Nucleus accumbens (tissue), 56 donors: Measurements from ENCODE around the gene TRIM74.
"Not testable (repeated sequence)": the region's sequence is repeated elsewhere in the genome, so short reads cannot be mapped to it uniquely, and the experiment has no call there.

ENCODE experiments used
- DNase-seq, 56 donors: peaks; one replicate each; lab custom pipeline; 2025; lab: John Stamatoyannopoulos, UW

Gene TRIM74

DNA sequence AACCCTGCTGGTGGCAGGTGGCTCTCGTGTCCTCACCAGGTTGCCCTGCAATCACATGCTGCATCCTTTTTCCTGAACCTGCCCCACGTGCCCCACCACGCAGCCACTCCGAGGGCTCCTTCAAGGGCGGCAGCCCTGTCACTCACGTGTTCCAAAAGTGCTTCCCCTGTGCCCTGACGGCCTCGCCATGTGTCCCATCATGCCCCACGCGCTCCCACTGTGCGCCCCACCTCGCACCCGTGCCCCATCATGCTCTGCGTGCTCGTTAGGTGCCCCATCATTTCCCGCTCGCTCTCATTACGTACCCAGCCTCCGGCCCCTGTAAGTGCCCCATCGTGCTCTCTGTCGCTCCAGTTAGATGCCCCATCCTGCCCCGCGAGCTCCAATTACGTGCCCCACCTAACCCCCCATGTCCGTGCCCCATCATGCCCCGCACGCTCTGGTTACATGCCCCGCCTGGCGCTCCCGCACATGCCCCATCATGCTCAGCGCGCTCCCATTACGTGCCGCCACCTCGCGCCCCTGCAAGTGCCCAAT is at the start of gene TRIM74:
TRIM74 (minus strand) TSS at position 487 of the 537 bp plus-strand sequence. CDS start 3,309 bp downstream, outside the sequence.
- DNase-seq: not testable (repeated sequence)

DNA sequence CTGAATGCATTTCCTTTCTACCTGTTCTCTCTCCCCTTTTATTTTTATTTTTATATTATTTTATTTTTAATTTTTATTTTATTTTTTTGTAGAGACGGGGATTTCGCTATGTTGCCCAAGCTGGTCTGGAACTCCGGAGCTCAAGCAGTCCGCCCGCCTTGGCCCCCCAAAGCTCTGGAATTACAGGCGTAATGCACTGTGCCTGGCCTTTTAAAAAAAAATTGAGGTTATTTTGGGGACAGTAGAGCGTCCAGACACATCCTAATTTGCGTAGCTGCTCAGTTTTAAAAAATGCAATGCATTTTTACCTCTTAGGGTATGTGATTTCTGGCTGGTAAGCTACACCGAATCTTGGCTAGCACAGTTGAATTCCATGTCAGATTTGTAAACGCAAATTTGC is 37.2 kb upstream of the TRIM74 start:
- DNase-seq: not testable (repeated sequence)

DNA sequence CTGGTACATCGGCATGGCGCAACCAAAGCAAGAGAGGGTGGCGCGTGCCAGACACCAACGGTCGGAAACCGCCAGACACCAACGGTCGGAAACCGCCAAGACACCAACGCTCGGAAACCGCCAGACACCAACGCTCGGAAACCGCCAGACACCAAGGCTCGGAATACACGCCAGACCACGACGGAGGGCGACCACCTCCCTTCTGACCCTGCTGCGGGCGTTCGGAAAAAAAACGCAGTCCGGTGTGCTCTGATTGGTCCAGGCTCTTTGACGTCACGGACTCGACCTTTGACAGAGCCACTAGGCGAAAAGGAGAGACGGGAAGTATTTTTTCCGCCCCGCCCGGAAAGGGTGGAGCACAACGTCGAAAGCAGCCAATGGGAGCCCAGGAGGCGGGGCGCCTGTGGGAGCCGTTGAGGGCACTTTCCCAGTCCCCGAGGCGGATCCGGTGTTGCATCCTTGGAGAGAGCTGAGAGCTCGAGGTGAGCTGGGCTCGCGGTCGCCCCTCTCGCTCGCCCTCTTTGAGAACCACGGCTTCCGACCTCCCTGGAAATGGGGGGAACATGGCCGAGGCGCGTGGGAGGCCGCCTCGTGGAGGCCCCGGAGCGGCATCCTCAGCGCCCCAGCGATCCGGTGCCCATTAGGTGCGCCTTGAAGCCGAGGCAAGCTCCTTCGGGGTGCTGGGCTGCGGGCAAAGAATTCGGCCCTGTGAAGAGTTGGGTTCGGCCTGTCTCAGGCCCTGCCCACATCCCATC is 36.6 kb upstream of the TRIM74 start:
- not testable (repeated sequence) for DNase-seq

DNA sequence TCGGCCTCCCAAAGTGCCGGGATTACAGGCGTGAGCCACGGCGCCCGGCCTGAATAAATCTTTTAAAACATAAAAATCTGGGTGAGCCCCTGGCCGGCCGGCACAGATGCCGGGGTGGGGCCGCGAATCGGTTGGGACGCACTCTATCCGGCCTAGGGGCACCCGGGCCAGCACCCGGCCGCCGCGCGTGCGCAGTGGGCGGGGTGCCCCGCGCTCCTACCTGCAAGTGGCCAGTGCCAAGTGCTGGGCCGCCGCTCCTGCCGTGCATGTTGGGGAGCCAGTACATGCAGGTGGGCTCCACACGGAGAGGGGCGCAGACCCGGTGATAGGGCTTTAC is 36.1 kb upstream of the TRIM74 start:
- DNase-seq: not testable (repeated sequence)

DNA sequence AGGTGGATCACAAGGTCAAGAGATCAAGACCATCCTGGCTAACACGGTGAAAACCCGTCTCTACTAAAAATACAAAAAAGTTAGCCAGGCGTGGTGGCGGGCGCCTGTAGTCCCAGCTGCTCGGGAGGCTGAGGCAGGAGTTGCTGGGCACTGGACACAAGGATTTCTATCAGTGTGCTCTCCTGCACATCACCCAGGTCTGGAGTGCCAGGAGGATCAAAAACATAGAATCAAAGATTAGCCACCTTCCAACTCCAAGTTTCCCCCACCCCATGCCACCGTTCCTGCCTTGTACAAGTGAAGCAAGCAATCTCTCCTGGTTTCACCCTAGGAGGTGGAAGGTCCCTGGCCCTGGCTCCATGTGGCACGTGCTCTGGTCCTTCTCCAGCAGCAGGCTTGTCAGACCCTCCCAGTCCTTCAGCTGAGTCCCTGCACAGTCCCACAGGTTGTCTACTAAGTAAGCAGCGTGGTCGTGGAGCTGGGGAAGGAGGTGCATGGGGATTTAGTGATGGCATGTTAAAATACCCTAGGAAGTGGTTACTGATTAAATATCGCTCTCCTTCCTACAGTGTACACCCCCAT is 28.7 kb upstream of the TRIM74 start:
- DNase-seq: not testable (repeated sequence)

DNA sequence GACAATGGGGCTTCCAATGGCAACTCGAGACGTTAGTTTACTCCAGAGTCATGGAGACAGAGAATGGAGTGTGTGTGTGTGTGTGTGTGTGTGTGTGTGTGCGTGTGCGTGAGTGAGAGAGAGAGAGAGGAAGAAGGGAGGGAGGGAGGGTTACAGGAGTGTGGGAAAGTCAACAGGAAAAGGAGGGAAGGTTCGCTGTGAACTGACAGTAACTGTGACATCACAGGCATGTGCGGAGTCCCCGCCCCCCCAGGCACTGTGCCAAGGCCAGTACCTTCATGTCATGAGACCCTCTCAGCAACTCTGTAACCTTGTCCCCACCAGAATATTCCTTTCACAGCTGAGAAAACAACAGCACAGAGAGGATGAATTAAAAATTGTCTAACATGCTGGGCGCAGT is 28.2 kb upstream of the TRIM74 start:
- DNase-seq: not testable (repeated sequence)

DNA sequence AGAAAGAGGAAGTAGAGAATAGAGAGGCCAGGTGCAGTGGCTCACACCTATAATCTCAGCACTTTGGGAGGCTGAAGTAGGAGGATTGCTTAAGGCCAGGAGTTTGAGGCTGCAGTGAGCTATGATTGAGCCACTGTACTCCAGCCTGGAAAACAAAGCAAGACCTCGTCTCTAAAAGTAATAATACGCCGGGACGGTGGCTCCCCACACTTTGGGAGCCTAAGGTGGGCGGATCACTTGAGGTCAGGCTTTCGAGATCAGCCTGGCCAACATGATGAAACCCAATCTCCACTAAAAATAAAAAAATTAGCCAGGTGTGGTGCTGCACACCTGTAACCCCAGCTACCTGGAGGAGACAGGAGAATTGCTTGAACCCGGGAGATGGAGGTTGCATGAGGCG is 26.2 kb upstream of the TRIM74 start:
- DNase-seq: not testable (repeated sequence)

DNA sequence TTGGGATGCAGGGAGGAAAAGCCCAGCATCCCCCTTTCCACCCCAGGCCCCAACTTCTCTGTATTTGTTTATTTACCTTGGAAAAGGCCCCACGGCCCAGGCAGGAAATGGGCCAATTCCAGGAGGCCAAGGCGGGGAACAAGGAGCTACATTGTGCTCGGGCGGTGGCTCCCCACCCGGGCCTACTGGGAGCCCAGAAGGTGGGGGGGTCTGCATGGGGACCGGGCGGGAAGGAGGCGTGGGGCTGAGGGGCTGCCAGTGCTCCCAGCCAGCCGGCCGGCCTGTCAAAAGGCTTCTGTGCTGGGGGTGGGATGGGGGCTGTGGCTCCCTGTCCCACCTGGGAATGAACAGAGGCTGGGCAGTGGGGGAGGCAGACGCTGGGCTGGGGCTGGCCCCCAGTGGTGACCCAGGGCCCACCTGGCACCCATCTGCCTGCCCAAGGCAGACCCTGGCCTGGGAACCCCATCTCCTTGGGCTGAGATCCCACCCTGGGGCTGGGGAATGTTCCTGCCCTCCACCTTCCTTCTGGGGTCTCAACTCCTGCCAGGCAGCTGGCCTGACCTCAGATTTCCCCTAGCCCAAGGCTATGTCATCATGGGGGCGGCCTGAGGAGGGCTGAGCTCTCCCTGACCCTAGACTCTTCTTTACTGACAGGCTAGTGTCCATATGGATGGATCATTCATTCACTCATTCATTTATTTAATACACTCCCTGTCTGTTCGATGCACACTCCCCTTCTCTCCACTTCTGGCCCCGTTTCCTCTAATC is 21.1 kb upstream of the TRIM74 start:
- DNase-seq: not testable (repeated sequence)

DNA sequence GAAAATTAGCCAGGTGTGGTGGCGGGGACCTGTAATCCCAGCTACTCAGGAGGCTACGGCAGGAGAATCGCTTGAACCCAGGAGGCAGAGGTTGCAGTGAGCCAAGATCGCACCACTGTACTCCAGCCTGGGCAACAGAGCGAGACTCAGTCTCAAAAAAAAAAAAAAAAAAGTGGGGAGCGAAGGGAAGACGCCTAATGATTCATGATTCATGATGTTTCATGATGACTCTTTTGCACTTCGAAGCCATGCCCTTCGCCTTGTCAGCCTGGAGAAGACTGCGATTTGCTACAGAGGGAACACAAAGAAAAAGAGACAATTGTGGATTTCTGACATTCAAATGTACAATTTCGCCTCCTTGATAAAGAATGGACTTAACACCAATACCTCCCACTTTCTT is 12.8 kb upstream of the TRIM74 start:
- DNase-seq: not testable (repeated sequence)

DNA sequence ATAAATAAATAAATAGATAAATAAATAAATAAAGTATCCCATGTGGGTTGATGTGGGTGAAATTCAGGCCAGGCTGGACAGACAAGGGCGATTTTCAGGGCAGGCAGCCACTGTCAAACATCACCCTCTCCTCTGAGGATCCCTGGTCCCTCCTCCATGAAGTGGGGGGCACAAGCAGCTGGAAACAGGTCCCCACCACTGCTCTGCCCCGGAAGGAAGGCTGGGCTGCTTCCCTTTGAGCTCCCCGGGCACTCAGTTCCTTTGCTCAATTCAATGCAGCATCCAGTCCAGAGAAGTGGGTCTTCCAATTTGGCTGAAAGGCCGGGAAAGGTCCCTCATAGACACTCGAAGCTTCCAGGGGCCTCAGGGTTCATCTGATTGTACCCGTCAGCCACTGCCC is 11.1 kb upstream of the TRIM74 start:
- DNase-seq: not testable (repeated sequence)

DNA sequence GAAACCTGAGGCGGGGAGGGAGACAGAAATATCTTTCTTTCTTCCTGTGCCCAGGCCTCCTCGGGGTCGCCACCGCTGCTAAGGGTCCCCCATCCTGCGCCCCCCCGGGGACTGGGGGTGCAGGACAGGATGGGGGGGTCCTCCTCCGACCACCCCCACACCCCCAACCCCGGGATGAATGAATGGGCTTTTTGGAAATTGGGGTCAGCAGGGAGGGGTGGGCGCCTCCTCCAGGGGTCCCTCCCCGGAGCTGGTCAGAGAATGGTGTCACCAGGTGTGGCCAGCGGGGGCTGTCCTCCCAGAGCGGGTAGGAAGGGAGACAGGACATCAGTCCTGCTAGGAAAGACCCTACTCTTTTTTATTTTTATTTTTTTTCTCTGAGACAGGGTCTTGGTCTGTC is 7.2 kb upstream of the TRIM74 start:
- DNase-seq: not testable (repeated sequence)

DNA sequence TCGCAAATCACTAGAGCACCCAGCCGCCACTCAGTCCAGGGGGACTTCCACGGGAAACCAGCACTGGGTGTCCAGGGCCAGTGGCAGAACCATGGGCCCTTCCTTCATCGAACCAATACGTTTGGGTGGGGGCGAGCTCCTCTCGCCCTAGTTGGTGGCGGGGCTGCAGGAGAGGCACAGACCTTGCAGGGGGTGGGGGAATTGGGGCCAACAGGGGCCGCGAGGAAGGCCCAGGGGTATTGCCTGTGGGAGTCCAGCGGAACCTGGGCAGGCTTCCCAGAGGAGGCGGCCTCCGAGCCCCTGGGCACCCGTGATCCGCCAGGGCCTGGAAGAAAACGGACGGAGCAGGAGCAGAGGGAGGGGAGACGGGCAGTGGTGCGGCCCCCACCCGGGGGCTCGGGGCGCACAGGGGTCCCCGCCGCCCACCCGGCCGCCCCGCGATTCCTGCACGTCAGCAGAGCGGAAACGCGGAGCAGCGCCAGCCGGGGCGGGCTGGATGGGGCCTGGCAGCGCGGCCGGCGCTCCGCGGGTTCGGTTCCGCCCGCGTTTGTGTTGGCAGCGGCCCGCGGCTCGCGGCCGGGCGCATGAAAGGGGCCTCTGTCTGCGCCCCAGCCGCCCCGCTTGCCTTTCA is 6.5 kb upstream of the TRIM74 start:
- not testable (repeated sequence) for DNase-seq

DNA sequence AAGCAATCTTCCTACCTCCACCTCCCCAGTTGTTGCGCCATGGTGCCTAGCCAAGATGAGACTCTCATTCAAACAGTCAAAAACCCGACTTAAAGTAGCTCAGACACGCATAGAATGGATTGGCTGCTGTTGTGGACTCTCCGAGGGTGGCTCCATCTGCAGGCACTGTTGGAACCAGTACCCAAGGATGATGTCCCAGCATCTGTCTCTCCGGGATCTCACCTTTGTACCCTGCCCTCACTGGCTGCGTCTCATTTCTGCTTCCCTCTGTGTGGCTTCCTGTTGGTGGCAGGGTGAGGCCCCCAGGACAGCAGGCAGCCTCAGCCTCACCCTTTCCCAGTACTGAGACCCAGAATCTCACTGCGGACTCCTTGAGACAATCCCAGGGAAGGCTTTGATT is 5.5 kb upstream of the TRIM74 start:
- not testable (repeated sequence) for DNase-seq

DNA sequence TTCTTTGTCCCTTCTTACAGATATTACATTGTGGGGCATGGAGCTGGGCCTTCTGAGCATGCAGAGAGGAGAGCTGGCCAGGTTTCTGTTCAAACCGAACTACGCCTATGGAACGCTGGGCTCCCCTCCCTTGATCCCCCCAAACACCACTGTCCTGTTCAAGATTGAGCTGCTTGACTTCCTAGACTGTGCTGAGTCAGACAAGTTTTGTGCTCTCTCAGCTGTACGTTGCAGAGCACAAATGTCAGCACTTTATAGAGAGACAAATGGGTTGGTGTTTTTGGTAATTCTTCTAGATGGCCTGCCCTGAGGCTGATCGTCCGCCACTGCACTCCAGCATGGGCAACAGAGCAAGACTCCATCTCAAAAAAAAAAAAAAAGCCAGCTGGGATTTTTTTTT is 2.2 kb upstream of the TRIM74 start:
- not testable (repeated sequence) for DNase-seq

DNA sequence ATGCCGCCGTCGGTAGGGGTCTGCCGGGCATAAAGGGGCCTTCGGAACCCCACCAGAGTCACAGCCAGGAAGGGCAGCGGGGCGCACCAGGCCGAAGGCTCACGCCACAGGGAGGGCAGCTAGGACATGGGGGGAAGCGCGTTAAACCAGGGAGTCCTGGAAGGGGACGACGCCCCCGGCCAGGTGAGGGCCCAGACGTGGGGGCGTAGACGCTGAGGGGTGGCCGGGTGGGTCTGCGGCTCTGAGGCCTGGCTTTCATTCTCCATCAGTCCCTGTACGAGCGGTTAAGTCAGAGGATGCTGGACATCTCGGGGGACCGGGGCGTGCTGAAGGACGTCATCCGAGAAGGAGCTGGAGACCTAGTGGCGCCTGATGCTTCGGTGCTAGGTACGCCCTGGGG is 422 bp upstream of the TRIM74 start:
- not testable (repeated sequence) for DNase-seq

DNA sequence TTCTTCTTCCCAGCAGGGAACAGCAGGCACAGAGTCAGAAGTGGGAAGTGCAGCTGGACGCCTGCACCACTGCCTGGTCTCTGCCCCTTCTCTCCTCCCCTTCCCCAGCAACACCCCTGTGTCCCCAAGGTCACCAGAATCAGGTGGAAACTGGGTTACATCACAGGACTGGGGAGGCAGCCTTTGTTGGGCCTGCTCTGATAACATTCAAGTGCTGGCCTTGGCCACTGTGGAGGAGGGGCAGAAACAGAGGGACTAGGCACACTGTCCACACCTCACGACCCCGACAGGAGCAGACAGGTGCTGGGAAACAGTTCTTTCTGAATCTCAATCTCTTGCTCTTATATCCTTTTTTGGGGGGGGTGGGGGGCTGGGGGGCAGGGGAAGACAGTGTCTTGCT is 2.4 kb downstream of the TRIM74 start:
- not testable (repeated sequence) for DNase-seq

DNA sequence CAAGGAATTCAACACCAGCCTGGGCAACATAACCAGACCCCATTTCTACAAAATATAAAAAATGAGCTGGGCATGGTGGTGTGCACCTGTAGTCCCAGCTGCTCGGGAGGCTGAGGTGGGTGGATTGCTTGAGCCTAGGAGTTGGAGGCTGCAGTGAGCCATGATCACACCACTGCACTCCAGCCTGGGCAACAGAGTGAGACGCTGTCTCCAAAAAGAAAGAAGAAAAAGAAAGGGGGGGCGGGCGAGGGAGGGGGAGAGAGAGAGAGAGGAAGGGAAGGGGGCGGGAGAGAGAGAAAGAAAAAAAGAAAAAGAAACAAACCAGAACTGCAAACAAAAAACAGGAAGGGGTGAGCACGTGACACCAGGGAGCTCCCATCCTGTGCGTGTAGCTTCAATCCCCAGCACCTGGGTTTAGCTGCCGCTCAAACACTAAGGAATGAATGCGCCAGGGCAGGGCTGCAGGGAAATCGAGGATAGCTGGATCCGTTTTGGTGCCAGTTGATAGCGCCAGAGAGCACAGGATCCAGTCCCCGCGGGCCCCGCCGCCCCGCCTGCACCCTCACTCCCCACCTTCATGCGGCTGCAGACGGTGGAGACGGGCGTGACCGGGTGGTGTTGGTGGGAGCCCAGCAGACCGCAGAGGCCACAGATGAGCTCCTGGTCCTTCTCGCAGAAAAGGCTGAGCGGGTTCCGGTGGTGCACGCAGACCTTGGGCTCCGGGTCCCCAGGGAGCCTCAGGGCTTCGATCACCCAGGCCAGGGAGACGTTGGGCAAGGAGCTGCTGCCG is 3.9 kb downstream of the TRIM74 start:
- not testable (repeated sequence) for DNase-seq

DNA sequence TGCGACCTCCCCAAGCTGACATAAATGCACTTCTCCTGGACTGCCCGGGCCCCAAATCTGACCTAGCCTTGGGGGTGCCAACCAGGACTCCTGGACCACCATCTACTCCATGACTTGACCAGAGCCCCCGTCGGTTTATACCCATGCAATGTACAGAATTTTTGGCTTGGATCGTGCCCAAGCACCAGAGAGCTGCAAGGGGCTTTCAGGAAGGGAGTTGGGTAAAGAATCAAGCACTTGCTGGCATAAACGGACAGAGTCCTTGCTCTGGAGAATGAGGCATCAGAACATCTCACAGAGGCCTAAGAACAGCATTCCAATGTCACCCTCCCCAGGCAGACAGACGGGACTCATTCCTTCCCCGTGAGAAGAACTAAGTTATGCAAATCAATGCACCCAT is 6.2 kb downstream of the TRIM74 start:
- DNase-seq: not testable (repeated sequence)

DNA sequence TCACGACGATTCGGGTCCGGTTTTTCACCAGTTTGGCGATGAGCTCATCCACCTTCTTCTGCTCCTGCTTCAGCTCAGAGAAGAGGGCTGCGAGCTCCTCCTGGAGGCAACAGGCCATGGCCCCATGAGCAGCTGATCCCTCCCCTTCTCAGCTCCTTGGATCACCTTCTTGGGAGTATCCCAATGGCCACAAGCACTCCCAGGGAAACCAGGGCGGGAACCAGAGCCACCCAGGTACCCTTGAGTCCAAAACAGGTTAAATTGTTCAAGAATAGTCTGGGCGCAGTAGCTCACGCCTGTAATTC is 8.0 kb downstream of the TRIM74 start:
- not testable (repeated sequence) for DNase-seq
